WI38 (cell line): ENCODE results near the gene WWOX.

ENCODE experiments used
- H3K4me3 ChIP-seq: 2 replicates; pipeline ENCODE4 v1.5.1; 2011; ENCODE audit warnings: low read depth, mild to moderate bottlenecking, control low read depth, low read length
- CTCF ChIP-seq: IDR thresholded peaks from 2 replicates; pipeline ENCODE4 v1.5.1; 2012; ENCODE audit warnings: low read depth, mild to moderate bottlenecking, control low read depth, low read length

WWOX gene

GRCh38 chr16:78307824-78308528 is 208.5 kb downstream of the WWOX start:
- TF ChIP-seq CTCF: no peak

DNA sequence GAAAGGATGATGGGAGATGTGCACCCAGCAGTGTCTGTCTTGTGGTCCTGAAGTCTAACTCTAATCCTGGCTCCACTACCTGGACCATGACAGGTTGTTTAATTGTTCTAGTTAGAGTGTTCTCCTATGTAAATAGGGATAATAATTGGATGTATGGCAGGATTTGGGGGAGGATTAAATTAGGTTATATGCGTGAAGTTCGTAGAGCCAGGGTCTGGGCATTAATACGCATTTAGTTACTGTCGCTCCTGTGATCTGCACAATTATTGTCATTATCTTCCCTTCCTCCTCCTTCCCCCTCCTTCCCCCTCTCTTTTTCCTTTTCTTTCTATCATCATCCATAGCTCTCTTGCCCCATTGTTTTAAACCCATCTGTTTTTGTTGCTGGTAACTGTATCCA is 210.3 kb downstream of the WWOX start:
- TF ChIP-seq CTCF: no peak
- no peak overlapping the region for H3K4me3 ChIP-seq

More at GRCh38 chr16:78307824-78308528, 208.5 kb downstream of the WWOX start:
- H3K4me3 ChIP-seq: no peak overlapping the region

- no peak for TF ChIP-seq CTCF
- no peak overlapping the region for H3K4me3 ChIP-seq
Observed at GRCh38 chr16:78310196-78310595, 210.7 kb downstream of the WWOX start.

DNA sequence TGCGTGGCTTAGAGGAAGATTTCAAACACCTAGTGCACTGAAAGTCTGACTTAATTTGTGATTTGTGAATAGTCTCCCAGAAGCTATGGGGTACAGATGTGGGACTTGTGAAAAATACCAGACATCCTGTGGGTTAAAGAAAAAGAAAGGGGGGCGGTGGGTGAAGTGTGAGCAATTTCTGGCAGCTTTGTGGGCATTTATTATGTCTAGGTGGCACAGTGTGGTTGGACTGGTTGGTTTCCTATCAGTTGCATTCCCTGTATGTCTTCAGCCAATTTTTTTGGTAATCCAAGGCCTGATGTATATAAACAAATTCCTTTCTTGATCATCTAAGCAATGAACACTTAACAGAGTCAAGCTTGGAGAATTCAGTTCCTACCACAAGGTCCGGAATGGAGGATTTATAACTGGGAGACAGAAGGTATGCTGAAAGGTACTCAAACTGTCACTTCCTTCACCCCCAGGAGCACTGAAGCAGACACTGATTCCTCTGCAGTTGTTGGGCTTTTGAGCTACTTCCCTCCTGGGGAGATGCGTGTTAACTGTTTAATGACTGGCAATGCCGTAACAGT is 211.6 kb downstream of the WWOX start:
- no peak overlapping the region for H3K4me3 ChIP-seq
- no peak for TF ChIP-seq CTCF

- TF ChIP-seq CTCF: no peak
- no peak overlapping the region for H3K4me3 ChIP-seq
Observed at GRCh38 chr16:78311831-78312230, 212.4 kb downstream of the WWOX start.

- no peak for TF ChIP-seq CTCF
- H3K4me3 ChIP-seq: no peak overlapping the region
Observed at GRCh38 chr16:78317564-78318240, 218.2 kb downstream of the WWOX start.

DNA sequence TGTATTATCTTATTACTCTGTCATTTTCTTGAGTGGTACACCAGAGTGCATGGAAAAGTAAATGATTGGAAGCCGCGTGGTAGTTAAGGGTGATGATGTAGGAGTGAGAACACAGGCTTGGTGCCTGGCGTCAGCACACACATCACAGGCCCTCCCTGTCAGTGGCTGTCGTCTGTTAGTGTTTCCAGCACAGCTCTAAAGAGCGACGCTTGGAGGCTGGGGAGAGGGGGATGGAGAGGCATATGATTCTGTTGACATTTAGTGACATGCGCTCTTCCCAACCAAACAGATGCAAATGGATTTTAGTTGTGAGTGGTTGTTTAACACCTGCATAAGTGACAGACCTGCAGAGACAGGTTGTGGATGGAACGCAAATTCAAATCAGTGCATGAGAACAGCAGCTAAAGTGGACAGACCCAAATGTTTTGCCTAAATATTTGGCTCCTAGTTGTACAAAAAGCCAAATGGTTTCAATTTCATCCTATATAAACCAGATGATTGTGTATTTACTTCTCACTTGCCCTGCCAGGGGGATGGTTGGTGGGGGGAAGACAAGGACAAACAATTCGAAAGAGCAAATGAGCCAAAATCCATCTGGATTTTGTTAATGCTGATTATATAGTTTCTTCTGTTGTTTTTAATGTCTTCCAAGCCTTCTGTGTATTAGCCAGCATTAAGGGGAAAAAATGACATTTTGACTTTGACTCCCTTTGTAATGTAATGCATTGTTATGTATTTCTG is 222.3 kb downstream of the WWOX start:
- no peak overlapping the region for H3K4me3 ChIP-seq
- TF ChIP-seq CTCF: no peak
